ENCODE measurements around the gene ZNF277.

- TF ChIP-seq CTCF (IDR thresholded peaks at IDR 0.05; ENCODE audit: low read depth, low read length, missing input control) (no peak), RAD21 (IDR thresholded peaks at IDR 0.05) (no peak), SP1 (IDR thresholded peaks at IDR 0.05) (no peak), GABPA (IDR thresholded peaks at IDR 0.05 in 1 of 2, conservative IDR thresholded peaks at IDR 0.05 in 1 of 2) (no peak), YY1 (IDR thresholded peaks at IDR 0.05) (no peak), EGR1 (IDR thresholded peaks at IDR 0.05; ENCODE audit: low read depth in 2 of 2) (no peak), HNF4A (conservative IDR thresholded peaks at IDR 0.05) (no peak), MAX (IDR thresholded peaks at IDR 0.05) (no peak), REST (IDR thresholded peaks at IDR 0.05) (no peak), TAF1 (conservative IDR thresholded peaks at IDR 0.05) (no peak), ATF3 (IDR thresholded peaks at IDR 0.05) (no peak), RXRA (IDR thresholded peaks at IDR 0.05) (no peak), NR2F2 (IDR thresholded peaks at IDR 0.05) (no peak), FOXA2 (IDR thresholded peaks at IDR 0.05) (no peak)
Measured at GRCh38 chr7:112220877-112221434, 14.5 kb downstream of the ZNF277 start.
